Measurements from ENCODE around the gene SCN5A. TPM values are rescaled to one million over a fixed set of nuclear protein-coding genes. Genes with fewer than 3 reads are reported as not detected.

The SCN5A gene
- total RNA-seq, 1 donor from 2014 or later: 3.3 TPM

DNA sequence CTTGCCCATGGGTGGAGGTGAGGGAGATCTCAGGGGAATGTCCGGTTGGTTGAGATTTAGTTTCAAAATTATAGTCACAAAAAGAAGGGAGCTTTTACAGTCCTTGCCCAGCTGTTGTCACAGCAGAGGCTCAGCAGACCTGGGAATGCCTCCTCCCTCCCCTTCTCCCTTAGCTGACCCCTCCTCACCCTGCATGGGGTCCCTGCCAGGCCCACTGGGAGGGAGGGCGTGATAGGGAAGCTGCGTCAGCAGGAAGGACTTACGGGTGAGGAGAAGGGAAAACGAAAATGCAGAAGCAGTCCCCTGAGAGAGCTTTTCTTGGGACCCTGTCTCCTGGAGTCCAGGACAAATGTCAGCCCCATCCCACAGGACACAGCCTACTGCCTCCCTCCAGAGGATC is 18.9 kb downstream of the SCN5A start:
- Histone ChIP-seq H3K4me3 (ENCODE audit: insufficient read depth, low read depth, low read length) (no peak overlapping the region), H3K9ac (ENCODE audit: low read length) (no peak overlapping the region), H2AFZ (ENCODE audit: low read depth, low read length) (no peak overlapping the region), H3K4me1 (ENCODE audit: insufficient read depth, low read length) (peaks cover 13% of the 10 kb centered on the region), H3K36me3 (ENCODE audit: insufficient read depth, low read length) (no peaks in the 10 kb centered on the region), H3K27ac (ENCODE audit: low read depth, low read length) (no peak overlapping the region), H4K20me1 (ENCODE audit: insufficient read depth, low read length) (no peaks in the 10 kb centered on the region), H3K27me3 (ENCODE audit: insufficient read depth, low read length) (no peaks in the 10 kb centered on the region), H3K79me2 (ENCODE audit: insufficient read depth, low read length) (no peaks in the 10 kb centered on the region), H3K9me3 (ENCODE audit: insufficient read depth, low read depth, low read length) (no peaks in the 10 kb centered on the region), H3K4me2 (ENCODE audit: low read length) (no peak overlapping the region)
- H3K4me3 Mint-ChIP-seq (ENCODE audit: unreplicated experiment): no peak overlapping the region
- FAIRE-seq: no peak
- TF ChIP-seq, protein P1, sequence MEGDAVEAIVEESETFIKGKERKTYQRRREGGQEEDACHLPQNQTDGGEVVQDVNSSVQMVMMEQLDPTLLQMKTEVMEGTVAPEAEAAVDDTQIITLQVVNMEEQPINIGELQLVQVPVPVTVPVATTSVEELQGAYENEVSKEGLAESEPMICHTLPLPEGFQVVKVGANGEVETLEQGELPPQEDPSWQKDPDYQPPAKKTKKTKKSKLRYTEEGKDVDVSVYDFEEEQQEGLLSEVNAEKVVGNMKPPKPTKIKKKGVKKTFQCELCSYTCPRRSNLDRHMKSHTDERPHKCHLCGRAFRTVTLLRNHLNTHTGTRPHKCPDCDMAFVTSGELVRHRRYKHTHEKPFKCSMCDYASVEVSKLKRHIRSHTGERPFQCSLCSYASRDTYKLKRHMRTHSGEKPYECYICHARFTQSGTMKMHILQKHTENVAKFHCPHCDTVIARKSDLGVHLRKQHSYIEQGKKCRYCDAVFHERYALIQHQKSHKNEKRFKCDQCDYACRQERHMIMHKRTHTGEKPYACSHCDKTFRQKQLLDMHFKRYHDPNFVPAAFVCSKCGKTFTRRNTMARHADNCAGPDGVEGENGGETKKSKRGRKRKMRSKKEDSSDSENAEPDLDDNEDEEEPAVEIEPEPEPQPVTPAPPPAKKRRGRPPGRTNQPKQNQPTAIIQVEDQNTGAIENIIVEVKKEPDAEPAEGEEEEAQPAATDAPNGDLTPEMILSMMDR (IDR thresholded peaks at IDR 0.05; ENCODE audit: insufficient read depth, low read depth, low read length): no peak
- TF ChIP-seq EZH2 (IDR thresholded peaks at IDR 0.05; ENCODE audit: insufficient read depth, low read length): no peak
- no peak for DNase-seq (ENCODE audit: low read depth)
- H3K36me3 Mint-ChIP-seq (ENCODE audit: low read depth, unreplicated experiment): no peaks in the 10 kb centered on the region
- H3K27me3 Mint-ChIP-seq (ENCODE audit: low read depth, unreplicated experiment): peaks cover 26% of the 10 kb centered on the region
- H3K9me3 Mint-ChIP-seq (ENCODE audit: unreplicated experiment): no peaks in the 10 kb centered on the region
- no peak overlapping the region for H3K27ac Mint-ChIP-seq (ENCODE audit: unreplicated experiment)
- H3K4me1 Mint-ChIP-seq (ENCODE audit: low read depth, unreplicated experiment): peaks cover 12% of the 10 kb centered on the region

DNA sequence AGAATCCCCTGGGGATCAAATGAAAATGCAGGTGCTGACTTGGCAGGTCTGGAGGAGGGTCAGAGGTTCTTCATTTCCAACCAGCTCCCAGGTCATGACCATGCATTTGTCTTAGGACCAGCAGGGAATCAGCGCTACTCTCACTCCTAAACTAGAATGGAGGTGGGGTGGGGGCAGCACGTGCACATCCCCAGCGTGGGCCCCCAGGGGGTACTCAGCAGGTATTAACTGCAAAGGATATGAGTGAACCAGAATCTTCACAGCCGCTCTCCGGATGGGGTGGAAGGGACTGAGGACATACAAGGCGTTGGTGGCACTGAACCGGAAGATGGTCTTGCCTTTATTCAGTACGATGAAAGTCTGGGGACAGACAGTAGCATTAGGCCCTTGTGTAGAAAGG is 19.4 kb downstream of the SCN5A start:
- no peak for FAIRE-seq
- Mint-ChIP-seq H3K27me3 (ENCODE audit: low read depth, unreplicated experiment) (peaks cover 24% of the 10 kb centered on the region), H3K27ac (ENCODE audit: unreplicated experiment) (no peak overlapping the region)

DNA sequence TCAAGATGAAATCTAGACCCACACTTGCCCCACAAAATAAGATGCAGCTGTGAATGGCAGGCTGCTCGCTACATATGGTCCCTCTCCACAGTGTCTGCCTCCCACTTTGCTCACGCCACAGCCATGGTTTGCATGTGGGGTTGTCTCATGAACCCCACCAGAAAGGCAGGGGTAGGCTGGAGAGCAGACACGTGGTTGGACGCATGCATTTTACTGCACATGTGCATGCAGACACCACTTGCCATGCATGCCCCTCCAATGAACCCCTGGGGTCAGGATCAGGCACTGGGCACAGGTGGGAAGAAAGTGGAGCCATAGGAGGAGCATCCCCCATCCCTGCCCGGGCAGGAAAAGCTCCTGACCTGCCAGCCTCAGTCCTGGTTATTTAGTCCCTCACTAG is 20.7 kb downstream of the SCN5A start:
- Mint-ChIP-seq H3K4me1 (ENCODE audit: low read depth, unreplicated experiment) (peaks cover 7% of the 10 kb centered on the region), H3K36me3 (ENCODE audit: low read depth, unreplicated experiment) (no peaks in the 10 kb centered on the region), H3K9me3 (ENCODE audit: unreplicated experiment) (no peaks in the 10 kb centered on the region), H3K27me3 (ENCODE audit: low read depth, unreplicated experiment) (peaks cover 32% of the 10 kb centered on the region), H3K27ac (ENCODE audit: unreplicated experiment) (no peak overlapping the region), H3K4me3 (ENCODE audit: unreplicated experiment) (no peak overlapping the region)
- Histone ChIP-seq H3K36me3 (ENCODE audit: insufficient read depth, low read length) (no peaks in the 10 kb centered on the region), H3K4me3 (ENCODE audit: insufficient read depth, low read depth, low read length) (no peak overlapping the region), H3K79me2 (ENCODE audit: insufficient read depth, low read length) (no peaks in the 10 kb centered on the region), H3K27me3 (ENCODE audit: insufficient read depth, low read length) (no peaks in the 10 kb centered on the region), H3K9ac (ENCODE audit: low read length) (no peak overlapping the region), H2AFZ (ENCODE audit: low read depth, low read length) (no peak overlapping the region), H3K9me3 (ENCODE audit: insufficient read depth, low read depth, low read length) (no peaks in the 10 kb centered on the region), H4K20me1 (ENCODE audit: insufficient read depth, low read length) (no peaks in the 10 kb centered on the region), H3K4me2 (ENCODE audit: low read length) (no peak overlapping the region), H3K27ac (ENCODE audit: low read depth, low read length) (no peak overlapping the region), H3K4me1 (ENCODE audit: insufficient read depth, low read length) (peaks cover 7% of the 10 kb centered on the region)
- no peak for FAIRE-seq
- DNase-seq (ENCODE audit: low read depth): no peak
- TF ChIP-seq, protein P1 (IDR thresholded peaks at IDR 0.05; ENCODE audit: insufficient read depth, low read depth, low read length): no peak
- no peak for TF ChIP-seq EZH2 (IDR thresholded peaks at IDR 0.05; ENCODE audit: insufficient read depth, low read length)

More for the DNA sequence above, 19.4 kb downstream of the SCN5A start:
- no peaks in the 10 kb centered on the region for H3K9me3 ChIP-seq (ENCODE audit: insufficient read depth, low read depth, low read length)
- no peak for TF ChIP-seq EZH2 (IDR thresholded peaks at IDR 0.05; ENCODE audit: insufficient read depth, low read length)
- TF ChIP-seq, protein P1 (IDR thresholded peaks at IDR 0.05; ENCODE audit: insufficient read depth, low read depth, low read length): no peak
- no peak overlapping the region for H3K27ac ChIP-seq (ENCODE audit: low read depth, low read length)
- Mint-ChIP-seq H3K9me3 (ENCODE audit: unreplicated experiment) (no peaks in the 10 kb centered on the region), H3K4me1 (ENCODE audit: low read depth, unreplicated experiment) (peaks cover 12% of the 10 kb centered on the region), H3K4me3 (ENCODE audit: unreplicated experiment) (no peak overlapping the region), H3K36me3 (ENCODE audit: low read depth, unreplicated experiment) (no peaks in the 10 kb centered on the region)
- H3K79me2 ChIP-seq (ENCODE audit: insufficient read depth, low read length): no peaks in the 10 kb centered on the region
- H3K9ac ChIP-seq (ENCODE audit: low read length): no peak overlapping the region
- DNase-seq (ENCODE audit: low read depth): no peak
- no peak overlapping the region for H3K4me2 ChIP-seq (ENCODE audit: low read length)
- peaks cover 13% of the 10 kb centered on the region for H3K4me1 ChIP-seq (ENCODE audit: insufficient read depth, low read length)
- no peaks in the 10 kb centered on the region for H3K27me3 ChIP-seq (ENCODE audit: insufficient read depth, low read length)
- H4K20me1 ChIP-seq (ENCODE audit: insufficient read depth, low read length): no peaks in the 10 kb centered on the region
- no peaks in the 10 kb centered on the region for H3K36me3 ChIP-seq (ENCODE audit: insufficient read depth, low read length)
- H3K4me3 ChIP-seq (ENCODE audit: insufficient read depth, low read depth, low read length): no peak overlapping the region
- H2AFZ ChIP-seq (ENCODE audit: low read depth, low read length): no peak overlapping the region
